GM12878 (cell line): ENCODE results near the gene MB21D2. TPM values are rescaled to one million over a fixed set of nuclear protein-coding genes. Genes with fewer than 3 reads are reported as not detected.

Experiments used
- ATAC-seq: fragments of 200-7000 bp; cut with Tn5 transposase; 3 replicates; pipeline ENCODE4 v1.9.1; 2020; ENCODE audit warnings: mild to moderate bottlenecking, moderate library complexity
- BruUV-seq: library from RNA; stranded (reverse); fragments of 400-500 nt; replicated peaks from 2 replicates; lab custom pipeline; 2021; lab: Mats Ljungman, UMichigan
- CTCF ChIA-PET: fragments of 300-600 bp; sonication (Branson Sonifier 250); formaldehyde crosslinking; extraction: SDS; loops from one replicate; lab custom pipeline; 2021; ENCODE audit warnings: inconsistent platforms; lab: Yijun Ruan, JAX
- POLR2A ChIA-PET: fragments of 350-600 bp; formaldehyde crosslinking; extraction: SDS; loops from one replicate; lab custom pipeline; 2021; ENCODE audit warnings: inconsistent platforms; lab: Charles Lee
- RAD21 ChIA-PET: fragments of 300-600 bp; sonication (Branson Sonifier 250); formaldehyde crosslinking; loops from one replicate; lab custom pipeline; 2023; ENCODE audit warnings: antibody characterized with exemption; ENCODE audit not compliant: unreplicated experiment; lab: Charles Lee
- SMC1A ChIA-PET: fragments of 300-600 bp; sonication (Branson Sonifier 250); formaldehyde crosslinking; loops from one replicate; lab custom pipeline; 2023; ENCODE audit not compliant: unreplicated experiment, uncharacterized antibody; lab: Charles Lee
- DNase-seq: peaks from one replicate; pipeline ENCODE4 v3.0.0-alpha.2; 2011; ENCODE audit warnings: low read depth, low spot score
- FAIRE-seq: peaks from 3 replicates; lab custom pipeline; 2011; peaks lifted over from hg19 to GRCh38; lab: Jason Lieb, UNC
- H2AFZ ChIP-seq: 2 replicates; pipeline ENCODE4 v1.6.0; 2011; ENCODE audit warnings: low read depth, low read length, control low read depth; ENCODE audit not compliant: control insufficient read depth
- H3K27ac ChIP-seq: 2 replicates; pipeline ENCODE4 v1.5.1; 2011; ENCODE audit warnings: control low read depth; ENCODE audit not compliant: control insufficient read depth, insufficient read depth
- H3K27me3 ChIP-seq, 2 experiments: replicated peaks in 1 of 2; 2 replicates each; pipeline versions ENCODE4 v1.6.0 to v1.6.1; 2011; ENCODE audit warnings: low read length in 1 of 2; ENCODE audit not compliant: control insufficient read depth in 2 of 2, insufficient read depth in 2 of 2
- H3K36me3 ChIP-seq, 2 experiments: 2 replicates each; pipeline ENCODE4 v1.5.1; 2011; ENCODE audit warnings: low read length in 1 of 2; ENCODE audit not compliant: control insufficient read depth in 2 of 2, insufficient read depth in 2 of 2
- H3K4me1 ChIP-seq: 2 replicates; pipeline ENCODE4 v1.6.1; 2011; ENCODE audit warnings: mild to moderate bottlenecking, low read length, moderate library complexity, mixed read lengths; ENCODE audit not compliant: control insufficient read depth, insufficient read depth
- H3K4me2 ChIP-seq: 2 replicates; pipeline ENCODE4 v1.6.0; 2011; ENCODE audit warnings: control low read depth; ENCODE audit not compliant: control insufficient read depth, insufficient read depth
- H3K4me3 ChIP-seq: fragments of 200-600 bp; sonication (generic); 2 replicates; pipeline ENCODE4 v1.5.1; 2016
- H3K79me2 ChIP-seq: 2 replicates; pipeline ENCODE4 v1.6.0; 2011; ENCODE audit warnings: low read length; ENCODE audit not compliant: control insufficient read depth, insufficient read depth
- H3K9ac ChIP-seq: 2 replicates; pipeline ENCODE4 v1.8.0; 2011; ENCODE audit warnings: low read length, control low read depth, mixed read lengths; ENCODE audit not compliant: control insufficient read depth, insufficient read depth
- H3K9me3 ChIP-seq: replicated peaks from 3 replicates; pipeline ENCODE4 v1.5.1; 2011; ENCODE audit warnings: mild to moderate bottlenecking, low read length; ENCODE audit not compliant: control insufficient read depth, insufficient read depth
- H4K20me1 ChIP-seq: 2 replicates; pipeline ENCODE4 v1.6.0; 2011; ENCODE audit not compliant: control insufficient read depth, insufficient read depth
- BMI1 ChIP-seq: fragments of 450-650 bp; IDR thresholded peaks from 2 replicates; pipeline ENCODE4 v1.6.1; 2016; ENCODE audit warnings: mild to moderate bottlenecking, moderate library complexity, borderline replicate concordance
- CREB1 ChIP-seq: IDR thresholded peaks from 2 replicates; pipeline ENCODE4 v1.6.1; 2012; ENCODE audit warnings: low read depth, mild to moderate bottlenecking, inconsistent platforms
- CREM ChIP-seq: IDR thresholded peaks from 2 replicates; pipeline ENCODE4 v1.6.1; 2014; ENCODE audit warnings: antibody characterized with exemption, low read depth
- FOXK2 ChIP-seq: fragments of 450-650 bp; IDR thresholded peaks from 2 replicates; pipeline ENCODE4 v1.6.1; 2017; ENCODE audit warnings: mild to moderate bottlenecking, moderate library complexity
- HDAC6 ChIP-seq: fragments of 200-600 bp; sonication (generic); IDR thresholded peaks from one replicate; pipeline ENCODE4 v1.8.0; 2017; ENCODE audit warnings: antibody characterized with exemption; ENCODE audit not compliant: unreplicated experiment
- MEF2B ChIP-seq: fragments of 450-650 bp; IDR thresholded peaks from 2 replicates; pipeline ENCODE4 v1.6.1; 2018; ENCODE audit warnings: mild to moderate bottlenecking, moderate library complexity; ENCODE audit not compliant: partially characterized antibody, poor library complexity, severe bottlenecking
- NR2C1 ChIP-seq: fragments of 450-650 bp; IDR thresholded peaks from 2 replicates; pipeline ENCODE4 v1.6.1; 2017; ENCODE audit warnings: antibody characterized with exemption, mild to moderate bottlenecking, moderate library complexity
- PML ChIP-seq: IDR thresholded peaks from 2 replicates; pipeline ENCODE4 v1.6.1; 2012; ENCODE audit warnings: low read length, inconsistent platforms
- RAD21 ChIP-seq: IDR thresholded peaks from 2 replicates; pipeline ENCODE4 v1.6.1; 2011; ENCODE audit warnings: mild to moderate bottlenecking, low read depth, low read length, moderate library complexity; ENCODE audit not compliant: insufficient read depth
- RB1 ChIP-seq: fragments of 450-650 bp; formaldehyde crosslinking; IDR thresholded peaks from 2 replicates; pipeline ENCODE4 v1.6.1; 2017; ENCODE audit warnings: mild to moderate bottlenecking, borderline replicate concordance
- SREBF1 ChIP-seq: IDR thresholded peaks from 2 replicates; pipeline ENCODE4 v1.6.1; 2012; ENCODE audit warnings: mild to moderate bottlenecking, low read length
- TCF3 ChIP-seq: IDR thresholded peaks from 2 replicates; pipeline ENCODE4 v1.6.1; 2012; ENCODE audit warnings: low read depth, mild to moderate bottlenecking, low read length, borderline replicate concordance; ENCODE audit not compliant: insufficient read depth
- ZBTB40 ChIP-seq: fragments of 450-650 bp; IDR thresholded peaks from 2 replicates; pipeline ENCODE4 v1.6.1; 2016; ENCODE audit warnings: mild to moderate bottlenecking, moderate library complexity, borderline replicate concordance
- ZNF274 ChIP-seq: IDR thresholded peaks from one replicate; pipeline ENCODE4 v1.8.0; 2011; ENCODE audit not compliant: insufficient read length, insufficient read depth
- ZNF622 ChIP-seq: fragments of 450-650 bp; IDR thresholded peaks from 2 replicates; pipeline ENCODE4 v1.6.1; 2017; ENCODE audit warnings: mild to moderate bottlenecking, inconsistent platforms
- WGBS: methylation state at CpG from one replicate; pipeline ENCODE4 v1.1.6; 2016; ENCODE audit warnings: low lambda C conversion rate; ENCODE audit not compliant: insufficient replicate concordance, insufficient coverage; ENCODE audit errors: missing lambda C conversion rate; 5-methylcytosine and 5-hydroxymethylcytosine counted together
- in situ Hi-C: fragments of 300-500 bp; cut with MboI; formaldehyde crosslinking; loops from 9 replicates; pipeline ENCODE4 v1.14.3; 2018; ENCODE audit warnings: mixed read lengths
- intact Hi-C: fragments of 100-400 bp; cut with micrococcal nuclease; formaldehyde crosslinking; loops from one replicate; pipeline ENCODE4 v1.14.2; 2022; ENCODE audit not compliant: unreplicated experiment
- polyA plus RNA-seq, 11 experiments: library from polyadenylated mRNA; depleted of rRNA in 4 of 11; unstranded in 6 of 11; stranded (reverse) in 5 of 11; fragments of >200 nt; fragmentation: Nextera tagmentation in 4 of 11; fragmentation: Illumina TruSeq in 1 of 11; extraction: Ambion mirVana in 4 of 11; extraction: Trizol in 1 of 11; gene quantifications; 1 replicate in 1 of 11; 2 replicates in 10 of 11; pipeline versions ENCODE4 v1.2.1 to v1.2.3, GENCODE V29; 2011 to 2016; ENCODE audit warnings: inconsistent platforms in 2 of 11, missing spikeins in 2 of 11, low read depth in 1 of 11
- total RNA-seq, 4 experiments: library from RNA; depleted of rRNA in 3 of 4; stranded (reverse); fragments of >200 nt in 3 of 4; fragmentation: Illumina TruSeq in 1 of 4; extraction: Trizol in 1 of 4; gene quantifications; 2 replicates each; pipeline versions ENCODE4 v1.2.1 to v1.2.3, GENCODE V29; 2013 to 2021

MB21D2 gene
- total and polyA plus RNA-seq, 10 of the 15 experiments (the other 5 are each of a cell fraction or from before 2014, with no cell fraction given), result 7.9 to 21.2 (median 15.3) TPM

- Histone ChIP-seq H3K27ac (no peak overlapping the region), H4K20me1 (no peaks in the 10 kb centered on the region), H3K4me1 (peaks cover 21% of the 10 kb centered on the region), H3K9ac (no peak overlapping the region), H3K4me2 (peak overlapping the region; percentile 12; the same call in 1 of the 2 replicates), H3K9me3 (no peaks in the 10 kb centered on the region), H2AFZ (no peak overlapping the region), H3K36me3 (no peaks in the 10 kb centered on the region), H3K4me3 (no peak overlapping the region), H3K27me3 (no peaks in the 10 kb centered on the region), H3K79me2 (peaks cover 58% of the 10 kb centered on the region)
- TF ChIP-seq SREBF1 (no peak), MEF2B (no peak), FOXK2 (no peak), RB1 (no peak), ZNF274 (no peak), CREB1 (no peak), PML (no peak), RAD21 (no peak), HDAC6 (no peak), ZBTB40 (no peak), CREM (no peak), TCF3 (no peak), ZNF622 (no peak), BMI1 (no peak), NR2C1 (no peak)
- no peak for DNase-seq
- intact Hi-C loops, result no loop called here
- in situ Hi-C loops, result no loop called here
- BruUV-seq, result no TSS peak
- CTCF ChIA-PET, result interaction anchor here (3.7 to 14.6 kb wide), 2 partner anchors 29 to 62 kb away, joined by 12 to 148 read pairs; partner anchors contain the start of gene MB21D2
- RAD21 ChIA-PET, result interaction anchor here (0.9 to 1.9 kb wide), 2 partner anchors 26 to 27 kb away, joined by 3 to 4 read pairs; no protein-coding TSS in a partner anchor
- FAIRE-seq, result no peak
- POLR2A ChIA-PET, result no interaction called here
- 29% methylated on average over 9 of the region's 9 CpGs for WGBS
- SMC1A ChIA-PET, result interaction anchor here (1.2 to 14.6 kb wide), 4 partner anchors 13 to 67 kb away, joined by 3 to 283 read pairs (median 16); no protein-coding TSS in a partner anchor
- no peak; the same call in 2 of the 3 replicates for ATAC-seq
These were observed 30.6 kb downstream of the MB21D2 start for GRCh38 chr3:192887047-192887446.
